ENCODE measurements around the gene BRCC3. TPM values are rescaled to one million over a fixed set of nuclear protein-coding genes. Genes with fewer than 3 reads are reported as not detected.
A peak's percentile ranks its signal among the peaks of the same experiment; 100 is the strongest.

Gene BRCC3
- total RNA-seq, 2 experiments from 2014 or later = 12.6 to 12.8 TPM

DNA sequence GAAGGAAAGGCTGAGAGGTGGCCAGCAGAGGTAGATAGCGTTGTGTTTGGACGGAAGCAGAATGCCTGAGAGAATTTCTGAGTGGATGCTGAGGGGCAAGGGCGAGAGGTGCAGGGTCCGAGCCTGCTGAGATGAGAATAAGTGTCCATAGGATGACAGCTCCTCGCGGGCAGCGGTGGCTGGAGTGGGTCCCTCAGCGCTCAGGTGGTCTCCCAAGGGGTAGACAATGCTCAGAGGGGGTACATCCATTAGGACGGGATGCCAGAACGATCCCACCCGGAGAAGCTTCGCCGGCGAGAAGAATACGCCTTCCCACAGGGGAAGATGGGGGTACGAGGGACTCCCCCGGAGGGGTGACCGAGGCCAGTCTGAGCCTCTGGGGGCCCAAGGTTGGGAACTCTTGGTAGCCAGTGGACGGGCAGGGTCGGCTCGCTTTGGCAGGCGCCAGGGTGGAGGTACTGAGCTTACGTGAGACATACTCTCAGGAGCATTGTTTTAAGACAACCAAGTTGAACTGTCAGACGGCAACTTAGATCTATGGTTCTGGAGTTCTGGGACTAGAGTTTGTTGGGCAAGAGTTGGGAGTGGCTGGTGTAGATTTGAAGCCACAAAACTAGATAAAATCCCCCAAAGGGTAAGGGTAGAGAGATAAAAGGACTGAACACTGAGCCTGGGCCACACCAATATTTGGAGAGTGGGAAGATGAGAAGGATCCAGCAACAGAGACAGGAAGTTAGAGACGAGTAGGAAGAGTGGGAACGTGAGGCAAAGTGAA, 15.8 kb downstream of the BRCC3 start:
- Histone ChIP-seq H3K27ac (ENCODE audit: low read depth in 1 of 2, low read length in 2 of 2) (no peak overlapping the region), H3K36me3 (ENCODE audit: insufficient read depth, low read length) (peaks cover 28% of the 10 kb centered on the region), H3K27me3 (ENCODE audit: control insufficient read depth in 1 of 2, insufficient read depth in 2 of 2, low read length in 2 of 2) (no peaks in the 10 kb centered on the region), H3K4me3 (ENCODE audit: low read length) (no peak overlapping the region), H3K9me3 (ENCODE audit: control insufficient read depth in 1 of 2, insufficient read depth in 1 of 2, low read length in 2 of 2) (no peaks in the 10 kb centered on the region), H3K4me1 (ENCODE audit: insufficient read depth, low read length) (no peaks in the 10 kb centered on the region)
- Mint-ChIP-seq H3K27me3 (no peaks in the 10 kb centered on the region), H3K4me1 (ENCODE audit: low read depth) (no peaks in the 10 kb centered on the region), H3K4me3 (no peak overlapping the region), H3K9me3 (no peaks in the 10 kb centered on the region), H3K27ac (no peak overlapping the region), H3K36me3 (ENCODE audit: low read depth) (peaks cover 20% of the 10 kb centered on the region)
- TF ChIP-seq CTCF (IDR thresholded peaks at IDR 0.05) = no peak
- CTCF ChIA-PET = interaction anchor here (0.6 to 1.8 kb wide), 3 partner anchors 12 to 169 kb away, joined by 4 read pairs; no protein-coding TSS in a partner anchor
- DNase-seq (no peak), ATAC-seq (ENCODE audit: poor library complexity) (no peak)
- intact Hi-C loops (cut with DNase I, micrococcal nuclease) = loop anchor here (2.0 kb wide), 2 partner anchors 104 to 168 kb away; no protein-coding TSS in a partner anchor
- POLR2A ChIA-PET = no interaction called here

DNA sequence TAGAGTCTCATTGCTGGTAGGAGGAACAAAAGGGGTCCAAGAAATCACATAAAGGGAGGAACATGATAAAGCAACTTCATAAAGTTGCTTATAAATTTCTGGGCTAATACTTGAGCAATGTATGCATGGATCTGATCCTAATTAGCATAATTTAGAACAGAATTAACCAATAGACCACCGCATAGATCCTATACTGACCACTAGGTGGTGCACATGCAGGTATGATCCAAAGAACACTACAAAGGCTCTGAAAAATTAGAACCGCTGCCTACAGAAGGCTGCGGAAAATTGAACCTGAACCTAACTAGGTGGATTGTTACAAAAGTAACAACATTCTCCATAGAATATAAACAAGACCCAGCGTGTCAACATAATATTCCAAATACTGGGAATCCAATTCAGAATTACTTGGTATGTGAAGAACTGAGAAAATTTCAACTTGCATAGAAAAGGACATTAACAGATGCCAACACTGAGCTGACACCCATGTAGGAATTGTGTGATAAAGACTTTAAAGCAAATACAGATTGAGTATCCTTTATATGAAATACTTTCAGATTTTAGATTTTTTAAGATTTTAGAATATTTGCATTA, 23.3 kb downstream of the BRCC3 start:
- H3K36me3 Mint-ChIP-seq (ENCODE audit: low read depth) = peaks cover 36% of the 10 kb centered on the region
- H3K4me3 ChIP-seq (ENCODE audit: low read length) = no peak overlapping the region
- peaks cover 34% of the 10 kb centered on the region for H3K36me3 ChIP-seq (ENCODE audit: insufficient read depth, low read length)
- DNase-seq (peak in 8 of 14 experiments; percentile 1 to 69 (median 34)), ATAC-seq (ENCODE audit: poor library complexity) (peak; percentile 88)
- H3K4me3 Mint-ChIP-seq = no peak overlapping the region
- no peaks in the 10 kb centered on the region for H3K27me3 Mint-ChIP-seq
- no peaks in the 10 kb centered on the region for H3K4me1 ChIP-seq (ENCODE audit: insufficient read depth, low read length)
- intact Hi-C loops (cut with DNase I, micrococcal nuclease) = loop anchor here (1.0 to 10.0 kb wide), 3 partner anchors 80 to 123 kb away; partner anchors contain the start of gene VBP1 (in 2 of the 2)
- peaks cover 6% of the 10 kb centered on the region for H3K4me1 Mint-ChIP-seq (ENCODE audit: low read depth)
- ChIA-PET POLR2A (interaction anchor here (0.9 kb wide), 1 partner anchor 145 kb away, joined by 3 read pairs; no protein-coding TSS in a partner anchor), CTCF (interaction anchor here (1.7 kb wide), 2 partner anchors 16 to 46 kb away, joined by 3 to 5 read pairs; no protein-coding TSS in a partner anchor)
- no peak overlapping the region for H3K27ac Mint-ChIP-seq
- H3K9me3 ChIP-seq (ENCODE audit: control insufficient read depth in 1 of 2, insufficient read depth in 1 of 2, low read length in 2 of 2) = no peaks in the 10 kb centered on the region
- no peaks in the 10 kb centered on the region for H3K27me3 ChIP-seq (ENCODE audit: control insufficient read depth in 1 of 2, insufficient read depth in 2 of 2, low read length in 2 of 2)
- peak; percentile 72 for TF ChIP-seq CTCF (IDR thresholded peaks at IDR 0.05)
- H3K9me3 Mint-ChIP-seq = no peaks in the 10 kb centered on the region
- H3K27ac ChIP-seq (ENCODE audit: low read depth in 1 of 2, low read length in 2 of 2) = no peak overlapping the region

- H3K36me3 ChIP-seq (ENCODE audit: insufficient read depth, low read length) = peaks cover 18% of the 10 kb centered on the region
- no peaks in the 10 kb centered on the region for H3K9me3 ChIP-seq (ENCODE audit: control insufficient read depth in 1 of 2, insufficient read depth in 1 of 2, low read length in 2 of 2)
- H3K27me3 Mint-ChIP-seq = no peaks in the 10 kb centered on the region
- DNase-seq = no peak
- no peaks in the 10 kb centered on the region for H3K9me3 Mint-ChIP-seq
- H3K4me3 Mint-ChIP-seq = no peak overlapping the region
- H3K36me3 Mint-ChIP-seq (ENCODE audit: low read depth) = peaks cover 48% of the 10 kb centered on the region
- H3K4me1 Mint-ChIP-seq (ENCODE audit: low read depth) = peaks cover 7% of the 10 kb centered on the region
- H3K27me3 ChIP-seq (ENCODE audit: control insufficient read depth in 1 of 2, insufficient read depth in 2 of 2, low read length in 2 of 2) = no peaks in the 10 kb centered on the region
- H3K4me1 ChIP-seq (ENCODE audit: insufficient read depth, low read length) = no peaks in the 10 kb centered on the region
- intact Hi-C loops (cut with DNase I, micrococcal nuclease) = loop anchor here in 1 of 2 experiments (10.0 kb wide), 1 partner anchor 549 kb away; no protein-coding TSS in a partner anchor
- H3K27ac Mint-ChIP-seq = no peak overlapping the region
- TF ChIP-seq CTCF (IDR thresholded peaks at IDR 0.05) = no peak
- CTCF ChIA-PET = no interaction called here
- H3K27ac ChIP-seq (ENCODE audit: low read depth in 1 of 2, low read length in 2 of 2) = no peak overlapping the region
- POLR2A ChIA-PET = no interaction called here
- no peak overlapping the region for H3K4me3 ChIP-seq (ENCODE audit: low read length)
- ATAC-seq (ENCODE audit: poor library complexity) = no peak
Measured at GRCh38 chrX:155105919-155106318, 34.6 kb downstream of the BRCC3 start.
